NCI-H510A treated with DMSO at 0.1 percent for 48 hours (cell line): ENCODE measurements around the gene ZNF286A.
"Not testable (repeated sequence)": the region's sequence is repeated elsewhere in the genome, so short reads cannot be mapped to it uniquely, and the experiment has no call there.

ENCODE experiments used
- DNase-seq: peaks from one replicate; lab custom pipeline; 2025; lab: John Stamatoyannopoulos, UW

The ZNF286A gene

DNA sequence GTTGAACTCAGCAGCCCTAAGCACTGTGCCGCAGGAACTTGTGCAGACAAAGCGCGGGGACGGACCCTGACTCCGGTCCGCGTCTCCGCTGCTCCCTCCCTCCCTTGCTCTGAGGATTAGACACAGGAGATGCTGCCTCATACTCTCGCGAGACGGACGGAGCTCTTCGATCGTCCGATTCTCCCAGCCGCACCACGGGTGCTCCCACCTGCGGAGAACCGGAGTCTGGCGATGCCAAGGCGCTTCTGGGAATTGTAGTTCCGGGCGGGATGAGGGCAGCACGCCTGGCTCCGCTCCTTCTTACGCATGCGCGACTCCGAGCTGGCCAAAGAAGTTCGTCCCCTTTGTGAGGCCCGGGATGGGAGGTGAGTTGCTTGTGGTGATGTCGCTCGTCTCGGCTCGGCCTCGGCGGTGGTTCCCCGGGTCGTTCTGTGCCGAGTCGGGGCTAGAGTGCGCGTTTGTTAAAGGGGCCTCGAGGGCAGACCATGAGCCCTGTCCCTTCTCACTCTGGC lies at the start of gene ZNF286A:
TSS of gene ZNF286A (plus strand) at position 340 of the 512 bp plus-strand sequence. CDS start 578 bp downstream, outside the sequence.
- peak; percentile 98 for DNase-seq

DNA sequence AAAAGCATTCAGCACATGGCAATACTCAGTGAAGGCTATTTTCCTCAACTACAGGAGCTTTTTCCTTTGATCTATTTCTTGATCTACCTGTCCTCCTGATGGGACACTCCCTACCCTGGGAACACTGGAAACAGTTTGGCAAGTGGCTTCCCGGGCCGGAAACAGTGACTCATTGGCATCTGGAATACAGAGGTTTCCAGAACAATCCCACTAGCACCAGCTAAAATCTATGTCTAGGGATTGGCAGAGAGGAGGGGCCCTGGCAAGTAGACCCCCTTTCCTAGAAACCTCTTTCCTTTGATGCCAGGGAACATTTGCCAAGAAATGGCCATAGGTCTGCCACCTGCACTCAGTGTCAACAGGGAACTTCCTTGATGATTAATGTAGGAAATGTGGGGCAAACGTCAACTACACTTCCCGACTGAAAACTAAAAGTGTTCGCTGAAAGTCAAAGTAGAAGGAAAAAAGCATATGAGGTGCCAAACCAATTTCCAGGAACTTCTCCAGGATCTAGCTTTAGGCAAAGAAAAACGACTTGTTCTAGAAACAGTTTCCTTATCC lies 49.6 kb upstream of the ZNF286A start:
- peak; percentile 32 for DNase-seq

DNA sequence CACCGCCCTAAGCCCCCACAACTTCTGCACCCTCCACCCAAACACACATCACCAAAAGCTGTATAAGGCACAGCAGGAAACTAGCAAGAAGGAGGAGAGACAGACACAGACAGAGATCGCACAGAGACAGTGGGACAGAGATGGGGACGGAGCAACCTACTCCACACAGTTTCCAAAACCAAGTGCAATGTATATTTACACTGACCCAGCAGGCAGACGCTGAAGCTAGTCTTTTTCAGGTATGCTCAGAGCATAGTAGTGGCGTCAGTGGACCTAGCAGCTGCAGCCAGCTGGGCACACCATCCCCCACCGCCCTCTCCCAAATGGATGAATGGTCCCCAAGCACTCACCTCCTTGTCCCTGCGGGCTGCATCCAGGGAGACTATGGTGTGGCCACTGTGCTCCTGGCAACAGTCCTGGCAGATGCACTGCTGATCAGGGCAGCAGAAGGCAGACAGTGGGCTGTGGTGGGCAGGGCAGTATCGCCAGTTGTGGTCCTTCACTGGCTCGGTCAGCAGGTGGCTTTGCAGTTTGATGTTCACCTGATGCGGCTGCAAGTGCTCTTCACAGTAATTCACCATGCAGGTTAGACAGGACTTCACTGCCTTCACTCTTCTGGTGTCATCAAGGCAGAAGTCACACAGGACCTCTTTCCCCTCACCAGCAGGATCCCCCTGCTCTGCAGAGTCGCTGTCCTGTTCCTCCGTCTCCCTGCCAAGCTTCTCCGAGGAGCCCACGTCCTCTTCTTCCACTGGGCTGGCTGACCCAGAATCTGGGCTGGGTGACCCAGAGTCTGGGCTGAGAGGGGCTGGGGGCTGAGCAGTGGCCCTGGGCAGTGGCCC lies 48.6 kb upstream of the ZNF286A start:
- DNase-seq = peak; percentile 90

DNA sequence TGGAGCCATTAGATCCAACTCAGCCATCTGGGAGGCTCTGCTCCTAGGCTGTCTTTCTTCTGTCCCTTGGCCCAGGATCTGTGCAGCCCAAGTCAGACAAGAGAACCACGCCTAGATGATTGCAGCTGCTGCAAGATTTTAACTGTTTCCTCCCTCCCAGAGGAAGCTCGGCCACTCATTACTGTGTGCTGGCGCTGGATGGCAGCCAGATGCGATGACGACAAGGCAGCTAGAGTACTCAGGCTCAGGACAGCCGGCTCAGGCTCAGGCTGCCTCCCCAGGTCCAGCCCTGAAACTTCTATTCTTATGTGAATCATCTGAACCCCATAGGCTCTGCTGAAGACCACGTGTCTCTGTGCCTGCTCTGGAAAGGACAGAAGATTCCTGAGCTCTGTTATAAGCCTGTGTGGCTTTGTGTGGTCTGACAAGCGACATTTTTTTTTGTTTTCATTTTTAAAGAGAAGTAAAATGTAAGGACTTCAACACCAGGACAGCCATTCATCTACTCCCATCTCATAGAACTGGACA lies 47.9 kb upstream of the ZNF286A start:
- peak; percentile 97 for DNase-seq

DNA sequence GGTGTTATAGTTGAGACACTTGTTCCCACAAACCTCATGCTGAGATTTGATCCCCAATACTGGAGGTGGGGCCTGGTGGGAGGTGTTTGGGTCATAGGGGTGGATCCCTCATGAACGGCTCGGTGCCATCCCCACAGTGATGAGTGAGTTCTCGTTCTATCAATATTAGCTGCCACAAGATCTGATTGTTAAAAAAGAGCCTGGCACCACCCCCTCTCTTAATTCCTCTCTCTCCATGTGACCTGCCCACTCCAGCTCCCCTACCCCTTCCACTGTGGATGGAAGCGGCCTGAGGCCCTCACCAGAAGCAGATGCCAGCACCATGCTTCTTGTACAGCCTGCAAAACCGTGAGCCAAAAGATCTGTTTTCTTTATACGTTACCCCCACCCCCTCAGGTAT lies 46.6 kb upstream of the ZNF286A start:
- no peak for DNase-seq

DNA sequence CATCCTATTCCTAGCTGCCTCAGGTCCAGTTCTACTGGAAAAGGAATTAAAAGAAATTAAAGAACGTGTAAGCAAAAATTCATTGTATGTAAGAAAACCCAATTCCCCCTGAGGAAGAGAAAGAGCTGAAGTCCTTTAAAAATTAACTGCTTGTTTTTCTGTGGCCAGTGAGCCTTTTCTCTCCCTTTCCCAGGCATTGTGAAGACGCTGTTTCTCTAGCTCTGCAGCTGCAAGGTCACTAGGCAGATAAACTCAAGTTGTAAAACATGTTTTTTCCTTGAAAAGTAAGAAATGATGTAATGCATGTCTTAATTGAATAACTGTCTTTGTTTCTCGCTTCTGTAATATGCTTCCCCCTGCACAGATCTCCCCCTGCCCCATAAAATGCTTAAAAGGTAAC lies 45.2 kb upstream of the ZNF286A start:
- not testable (repeated sequence) for DNase-seq

DNA sequence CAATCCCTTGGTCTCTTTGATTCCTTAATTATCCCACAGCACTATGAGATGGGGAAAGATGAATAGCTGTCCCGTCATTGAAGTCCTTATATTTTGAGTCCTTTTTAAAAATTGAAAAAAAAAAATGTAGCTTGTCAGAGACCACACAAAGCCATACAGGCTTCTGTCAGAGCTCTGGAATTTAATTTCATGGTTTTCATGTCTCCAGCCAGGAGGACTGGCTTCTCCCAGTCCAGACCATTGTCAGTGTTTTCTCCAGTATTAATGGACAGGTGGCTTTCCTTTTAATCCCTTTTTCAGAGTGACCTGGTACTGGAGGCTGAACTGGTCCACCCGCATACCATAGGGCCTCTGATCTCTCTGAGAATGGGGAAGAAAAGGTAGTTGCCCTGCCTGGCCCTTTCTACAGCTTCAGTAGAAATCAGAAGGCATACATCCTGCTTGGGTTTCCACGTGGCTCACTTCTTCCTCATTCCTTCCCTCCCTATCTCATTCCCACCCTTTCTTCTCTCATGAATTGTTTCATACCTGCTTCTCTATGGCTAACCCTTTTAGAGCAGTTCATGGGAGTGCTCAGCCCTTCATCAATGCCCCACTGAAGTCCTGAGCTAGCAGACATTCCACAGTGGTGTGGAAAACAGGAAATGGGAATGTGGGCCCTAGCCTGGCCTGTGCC lies 44.5 kb upstream of the ZNF286A start:
- DNase-seq = no peak

DNA sequence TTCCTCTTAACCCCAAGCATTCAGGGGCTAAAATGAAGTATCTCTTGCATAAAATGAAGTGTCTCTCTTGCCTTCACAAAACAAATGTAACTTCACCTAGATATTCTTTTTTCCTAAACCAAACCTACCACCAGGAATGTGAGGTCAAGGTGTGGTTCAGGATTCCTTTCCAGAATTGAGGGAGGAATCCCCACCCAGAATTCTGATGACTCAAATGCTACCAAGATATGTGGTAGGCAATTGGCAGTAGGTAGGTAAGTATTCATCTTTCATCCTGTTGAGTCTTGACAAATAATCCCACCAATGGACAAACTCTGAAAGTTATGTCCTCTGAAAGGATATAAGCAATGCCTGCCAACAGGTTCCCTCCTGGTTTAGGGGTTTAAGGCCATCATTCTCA lies 41.7 kb upstream of the ZNF286A start:
- DNase-seq = no peak

DNA sequence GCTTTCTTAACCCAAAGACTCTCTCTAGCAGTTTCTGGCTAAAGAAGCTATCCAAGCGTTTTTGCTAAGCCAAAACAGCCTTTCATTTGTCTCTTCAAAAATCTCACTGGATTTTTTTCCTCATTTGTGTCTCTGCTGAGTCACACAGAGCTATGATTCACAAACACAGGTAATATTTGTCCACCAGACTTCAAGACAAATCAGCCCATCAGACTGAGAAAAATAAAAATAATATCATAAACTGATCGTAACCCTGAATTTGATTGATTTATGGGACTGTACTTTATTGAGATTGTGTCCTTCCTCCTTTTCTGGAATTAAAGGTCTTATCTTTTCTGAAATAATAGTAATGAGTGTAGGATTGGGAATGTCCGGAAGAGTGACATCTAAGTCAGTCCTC lies 41.3 kb upstream of the ZNF286A start:
- DNase-seq = no peak

DNA sequence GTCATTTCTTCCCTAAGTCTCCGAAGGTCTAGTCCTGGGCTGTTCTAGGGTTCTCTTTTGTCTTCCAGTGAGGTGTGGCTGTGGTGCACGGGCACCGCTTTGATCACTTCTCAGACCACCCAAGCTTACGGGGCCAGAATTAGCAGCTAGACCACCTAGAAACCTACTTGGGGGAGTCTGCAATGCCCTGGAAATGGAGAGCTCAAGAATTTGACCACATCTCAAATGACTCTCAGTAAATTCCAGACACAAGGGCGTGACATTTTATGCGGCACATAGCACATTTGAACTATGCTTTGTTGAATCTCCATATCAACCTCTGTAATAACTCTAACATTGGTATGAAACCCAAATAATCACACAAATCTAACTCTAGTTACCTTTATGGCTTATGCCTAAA lies 40.3 kb upstream of the ZNF286A start:
- no peak for DNase-seq

DNA sequence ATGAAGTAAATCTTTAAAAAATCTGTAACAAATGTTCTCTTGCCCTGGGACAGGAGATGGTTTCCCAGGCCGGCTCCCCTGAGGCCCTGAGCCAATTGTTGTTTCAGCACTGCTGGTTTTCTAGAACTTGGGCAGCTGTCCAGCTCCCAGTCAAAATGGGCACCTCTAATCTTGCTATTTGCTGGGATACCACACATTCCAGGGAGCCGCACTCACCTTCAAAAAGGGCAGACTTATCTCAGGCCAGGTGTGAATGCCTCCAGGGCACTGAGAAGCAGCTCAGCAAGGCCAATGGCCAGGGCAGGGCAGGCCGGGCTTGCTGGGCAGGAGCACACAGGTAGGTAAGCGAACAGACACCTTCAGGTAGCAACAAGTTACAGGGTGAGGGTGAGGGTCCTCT lies 39.9 kb upstream of the ZNF286A start:
- DNase-seq = no peak

DNA sequence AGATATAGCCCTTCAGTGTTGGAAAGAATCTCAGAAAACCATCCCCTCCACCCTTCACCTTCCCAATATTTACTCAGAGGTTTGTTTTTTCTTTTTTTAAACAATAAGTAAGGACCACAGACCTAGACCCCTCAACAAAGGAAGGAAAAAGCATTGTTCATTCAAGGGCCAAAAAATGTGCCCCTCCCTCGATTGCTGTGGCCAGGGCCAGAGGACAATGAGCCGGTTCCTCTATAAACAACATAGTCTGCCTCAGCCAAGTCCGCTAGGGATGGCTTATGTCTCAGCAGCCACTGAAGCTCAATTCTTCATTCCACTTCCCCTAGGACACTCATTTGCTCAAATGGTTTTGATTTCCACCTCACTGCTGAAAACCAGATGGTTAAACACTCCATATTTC lies 39.5 kb upstream of the ZNF286A start:
- DNase-seq = no peak

DNA sequence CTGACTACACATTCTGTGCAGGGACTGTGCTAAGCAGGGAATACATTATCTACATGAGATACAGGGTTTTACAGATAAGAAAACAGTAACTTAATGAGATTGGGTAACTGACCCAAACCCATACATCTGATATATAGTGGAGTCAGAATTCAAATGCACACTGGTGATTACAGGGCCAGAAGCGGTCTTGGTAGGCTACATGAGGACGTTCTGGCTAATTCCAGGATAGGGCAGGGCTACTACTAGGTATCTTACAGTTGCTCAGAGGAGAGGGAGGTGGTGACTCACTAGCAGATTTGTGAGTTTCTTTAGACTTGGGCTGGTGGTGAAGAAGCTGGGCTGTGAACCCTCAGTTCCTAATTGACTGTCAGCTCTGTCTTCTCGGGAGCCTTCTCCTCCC lies 36.9 kb upstream of the ZNF286A start:
- DNase-seq = no peak

DNA sequence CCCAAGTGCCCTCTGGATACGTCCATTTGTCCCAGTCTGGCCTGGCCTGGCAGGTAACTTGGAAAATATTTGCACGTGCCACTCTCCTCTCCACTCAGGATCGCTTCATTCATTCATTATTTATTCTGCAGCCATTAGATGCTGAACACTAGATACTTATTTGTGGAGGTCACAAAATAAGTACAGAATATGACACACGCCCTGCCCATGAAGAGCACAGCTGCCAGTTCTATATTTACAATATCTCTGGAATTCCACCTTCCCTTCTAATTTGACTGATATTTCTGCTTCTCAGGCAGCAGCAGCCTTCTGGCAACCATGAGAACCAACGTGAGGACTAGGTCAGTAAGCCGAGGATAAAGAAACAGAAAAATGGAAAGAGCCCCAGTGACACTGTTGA lies 36.4 kb upstream of the ZNF286A start:
- DNase-seq = no peak

DNA sequence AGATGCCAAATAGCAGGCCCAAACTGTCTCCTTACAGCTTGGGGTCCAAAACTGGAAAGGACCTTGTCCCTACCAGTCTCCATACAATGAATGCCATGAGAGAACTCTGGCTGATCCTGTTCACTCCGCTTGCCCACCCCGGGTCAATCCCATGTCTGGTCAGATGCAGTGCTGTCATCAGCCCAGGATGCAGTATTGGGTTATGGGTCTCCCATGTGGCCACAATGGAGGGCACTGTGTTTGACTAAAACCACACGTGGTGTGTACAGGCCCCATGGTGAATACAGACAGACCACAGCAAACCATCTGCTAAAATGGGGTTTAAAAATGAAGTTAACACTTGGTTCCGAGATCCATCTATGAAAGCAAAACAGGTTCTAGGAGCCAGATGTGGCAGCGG lies 35.9 kb upstream of the ZNF286A start:
- no peak for DNase-seq

DNA sequence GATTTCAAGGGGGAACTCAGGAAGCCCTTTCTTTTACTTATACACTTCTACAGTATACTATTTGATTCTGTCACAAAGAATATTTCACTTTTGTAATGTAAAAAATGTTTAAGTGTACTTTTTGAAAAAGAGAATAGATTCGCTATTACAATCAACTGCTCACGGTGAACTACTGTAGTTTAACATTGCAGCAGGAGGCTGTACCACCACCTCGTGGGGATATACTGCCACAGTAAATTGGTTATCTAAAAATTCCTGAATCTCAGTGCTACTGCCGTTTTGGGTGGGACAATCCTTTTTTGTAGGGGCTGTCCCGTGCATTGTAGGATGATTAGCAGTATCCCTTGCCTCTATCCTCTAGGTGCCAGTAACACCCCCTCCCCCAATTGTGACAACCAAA lies 30.0 kb upstream of the ZNF286A start:
- DNase-seq = not testable (repeated sequence)

DNA sequence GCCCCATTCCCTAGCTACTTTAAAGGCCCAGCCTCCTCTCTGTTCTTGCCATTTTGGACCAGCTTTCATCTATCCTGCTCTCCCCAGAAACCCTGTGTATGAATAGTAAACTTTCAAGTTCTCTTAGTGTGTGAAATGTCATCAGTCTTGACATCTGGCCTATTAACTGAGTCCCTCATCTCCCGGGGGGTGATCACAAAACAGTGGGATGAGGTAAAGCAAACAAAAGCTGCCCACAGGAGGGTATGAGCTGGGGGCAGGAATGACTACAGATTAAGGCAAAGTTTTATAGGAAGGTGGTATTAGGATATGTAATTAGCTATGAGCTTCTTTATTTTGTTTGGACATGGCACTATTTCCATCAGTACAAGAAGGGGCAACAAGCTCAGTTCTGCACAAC lies 24.9 kb upstream of the ZNF286A start:
- DNase-seq = not testable (repeated sequence)

DNA sequence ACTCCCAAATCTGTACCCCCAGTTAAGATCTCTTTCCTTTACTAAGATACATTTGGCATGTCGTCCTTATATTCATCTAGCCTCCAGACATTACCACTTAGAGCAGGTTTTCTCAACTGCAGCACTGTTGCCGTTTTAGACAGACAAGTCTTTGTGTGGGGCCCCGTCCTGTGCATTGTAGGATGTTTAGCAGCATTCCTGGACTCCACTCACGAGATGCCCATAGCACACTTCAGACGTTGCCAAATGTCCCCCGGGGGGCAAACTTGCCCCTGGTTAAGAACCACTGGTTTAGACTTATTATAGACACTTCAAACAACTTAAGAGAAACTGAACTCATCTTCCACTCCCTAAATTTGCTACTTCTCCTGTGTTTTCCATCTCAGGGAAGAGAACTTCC lies 23.6 kb upstream of the ZNF286A start:
- not testable (repeated sequence) for DNase-seq

DNA sequence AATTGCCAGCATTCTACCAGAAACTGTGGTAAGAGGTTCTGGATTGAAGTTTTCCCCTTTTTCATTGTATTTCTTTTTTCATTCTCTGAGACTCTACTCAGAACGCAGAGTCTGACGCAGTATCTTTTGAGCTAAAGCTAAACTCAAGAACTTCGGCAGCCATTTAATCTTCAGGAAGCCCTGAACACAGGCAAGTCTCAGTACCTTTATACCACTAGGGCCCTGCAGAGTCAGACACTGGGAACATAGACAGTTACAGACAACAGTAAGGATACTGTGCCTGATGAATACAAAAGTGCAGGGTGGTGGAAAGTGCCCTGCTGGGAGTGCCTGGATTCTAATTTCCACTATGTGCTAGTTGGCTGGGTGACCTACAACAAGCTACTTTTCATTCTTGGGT lies 16.4 kb upstream of the ZNF286A start:
- not testable (repeated sequence) for DNase-seq

DNA sequence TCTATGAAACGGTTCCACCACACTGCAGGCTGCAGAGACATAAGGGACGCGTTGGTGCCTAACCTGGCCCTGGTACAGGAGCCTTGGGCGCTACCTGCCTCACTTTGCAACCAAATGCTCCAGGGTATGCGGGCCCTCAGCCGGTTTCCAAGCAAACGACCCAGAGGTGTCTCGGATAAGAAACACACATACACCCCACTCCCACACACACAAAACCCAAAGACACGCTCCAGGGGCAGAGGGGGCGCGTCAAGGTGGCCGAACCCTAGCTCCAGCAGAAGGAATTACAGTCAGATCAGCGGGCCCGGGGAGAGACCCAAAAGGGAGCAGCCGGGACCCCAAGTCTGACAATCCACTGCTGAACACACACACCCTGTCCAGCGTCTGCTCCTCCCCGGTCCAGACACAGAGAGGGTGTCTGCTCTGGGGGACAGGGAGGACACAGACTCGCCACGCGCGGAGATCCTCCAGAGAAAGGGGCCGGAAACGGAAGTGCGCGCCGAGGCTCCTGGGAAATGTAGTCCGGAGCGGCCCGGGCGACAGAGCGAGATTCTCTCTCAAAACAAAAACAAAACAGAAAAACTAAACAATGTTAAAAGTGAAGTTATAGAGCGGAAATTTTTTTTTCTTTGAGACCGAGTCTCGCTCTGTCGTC lies 15.6 kb upstream of the ZNF286A start, which contains the start of gene TRIM16:
TSS of gene TRIM16 (minus strand) at position 488 of the 655 bp plus-strand sequence. CDS start 32,702 bp downstream, outside the sequence.
- DNase-seq = peak; percentile 4

DNA sequence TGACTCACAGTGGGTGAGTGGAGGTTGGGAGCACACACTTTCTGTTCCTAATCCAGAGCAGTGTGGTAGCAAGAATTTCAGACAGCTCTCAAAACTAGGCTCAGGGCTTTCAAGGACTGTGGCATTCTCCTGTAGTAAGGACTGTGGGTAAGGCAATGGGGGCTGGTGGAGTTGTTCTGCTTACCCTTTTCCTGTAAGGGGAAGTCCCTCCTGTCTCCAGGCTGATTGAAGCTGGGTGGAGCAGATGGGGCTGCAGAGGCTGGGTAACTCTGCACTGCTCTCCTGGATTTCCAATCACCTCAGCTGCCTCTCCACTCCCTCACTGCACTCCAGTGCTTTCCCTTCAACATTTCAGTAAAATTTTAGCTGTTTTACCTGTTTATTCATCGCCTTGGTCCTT lies 12.1 kb upstream of the ZNF286A start:
- DNase-seq = not testable (repeated sequence)

DNA sequence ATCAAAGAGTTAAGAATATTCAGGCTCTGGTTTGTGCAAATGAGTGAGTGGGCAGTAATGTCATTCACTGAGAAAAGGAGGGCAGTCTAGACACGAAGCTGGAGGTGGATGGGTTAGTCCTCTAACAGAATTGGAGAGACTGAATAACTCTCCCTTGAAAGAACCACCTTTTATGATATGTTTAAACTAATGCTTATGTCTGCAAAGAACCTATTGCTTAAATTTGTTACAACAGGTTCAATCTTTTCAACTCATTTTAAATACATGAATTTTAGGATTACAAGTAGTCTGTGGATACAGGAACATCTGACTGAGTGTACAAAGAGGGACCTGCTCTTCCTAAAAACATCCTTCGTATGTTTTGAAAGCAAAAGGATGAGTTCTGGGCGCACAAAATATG lies 585 bp upstream of the ZNF286A start:
- peak; percentile 56 for DNase-seq
